Measurements from ENCODE around the gene HOXC4. TPM values are rescaled to one million over a fixed set of nuclear protein-coding genes. Genes with fewer than 3 reads are reported as not detected.

Gene HOXC4
- total RNA-seq, 3 donors from 2014 or later: 1.8 to 2.3 (median 1.9) TPM

- no peak for DNase-seq (ENCODE audit: low spot score in 2 of 2)
- Histone ChIP-seq H3K27me3 (no peaks in the 10 kb centered on the region), H3K4me3 (no peak overlapping the region), H3K4me1 (peaks cover 0 to 7% of the 10 kb centered on the region in 2 donors), H3K36me3 (no peaks in the 10 kb centered on the region), H3K27ac (peak overlapping the region; percentile 13 to 63), H3K9me3 (no peaks in the 10 kb centered on the region)
- TF ChIP-seq POLR2AphosphoS5 (IDR thresholded peaks at IDR 0.05): no peak
- TF ChIP-seq CTCF (IDR thresholded peaks at IDR 0.05): no peak
- TF ChIP-seq POLR2A (IDR thresholded peaks at IDR 0.05): no peak
- intact Hi-C loops (cut with DNase I; ENCODE audit: low total_unique reads): no loop called here
Observed at GRCh38 chr12:54042970-54043853, 10.4 kb upstream of the HOXC4 start.

- Histone ChIP-seq H3K27ac (peak overlapping the region in 1 of 2 donors; percentile 63), H3K36me3 (no peaks in the 10 kb centered on the region), H3K27me3 (no peaks in the 10 kb centered on the region), H3K4me3 (no peak overlapping the region), H3K4me1 (no peaks in the 10 kb centered on the region), H3K9me3 (no peaks in the 10 kb centered on the region)
- intact Hi-C loops (cut with DNase I; ENCODE audit: low total_unique reads): no loop called here
- TF ChIP-seq POLR2AphosphoS5 (IDR thresholded peaks at IDR 0.05) (no peak), CTCF (IDR thresholded peaks at IDR 0.05) (no peak), POLR2A (IDR thresholded peaks at IDR 0.05) (no peak)
- no peak for DNase-seq (ENCODE audit: low spot score in 2 of 2)
Observed at GRCh38 chr12:54044425-54045103, 9.1 kb upstream of the HOXC4 start.

- no peaks in the 10 kb centered on the region for H3K27me3 ChIP-seq
Observed at GRCh38 chr12:54045401-54045800, 8.2 kb upstream of the HOXC4 start.

GRCh38 chr12:54045868-54046521 lies 7.6 kb upstream of the HOXC4 start:
- TF ChIP-seq POLR2A (IDR thresholded peaks at IDR 0.05) (no peak), POLR2AphosphoS5 (IDR thresholded peaks at IDR 0.05) (no peak), CTCF (IDR thresholded peaks at IDR 0.05) (no peak)
- no peaks in the 10 kb centered on the region for H3K36me3 ChIP-seq
- no peak for DNase-seq (ENCODE audit: low spot score in 2 of 2)
- H3K4me1 ChIP-seq: no peaks in the 10 kb centered on the region
- intact Hi-C loops (cut with DNase I; ENCODE audit: low total_unique reads): no loop called here
- no peaks in the 10 kb centered on the region for H3K27me3 ChIP-seq
- no peaks in the 10 kb centered on the region for H3K9me3 ChIP-seq
- no peak overlapping the region for H3K4me3 ChIP-seq
- no peak overlapping the region for H3K27ac ChIP-seq

More at GRCh38 chr12:54045401-54045800, 8.2 kb upstream of the HOXC4 start:
- H3K4me3 ChIP-seq: no peak overlapping the region
- intact Hi-C loops (cut with DNase I; ENCODE audit: low total_unique reads): no loop called here
- no peaks in the 10 kb centered on the region for H3K9me3 ChIP-seq
- H3K4me1 ChIP-seq: no peaks in the 10 kb centered on the region
- TF ChIP-seq POLR2A (IDR thresholded peaks at IDR 0.05) (no peak), POLR2AphosphoS5 (IDR thresholded peaks at IDR 0.05) (no peak), CTCF (IDR thresholded peaks at IDR 0.05) (no peak)
- no peak for DNase-seq (ENCODE audit: low spot score in 2 of 2)
- H3K36me3 ChIP-seq: no peaks in the 10 kb centered on the region
- no peak overlapping the region for H3K27ac ChIP-seq
